SK-N-SH treated with all-trans-retinoic acid at 6 μM for 48 hours (cell line): Measurements from ENCODE around the gene NAP1L3.

Source experiments
- ATAC-seq: fragments of 200-7000 bp; cut with Tn5 transposase; 3 replicates; pipeline ENCODE4 v1.9.1; 2020; ENCODE audit warnings: mild to moderate bottlenecking, moderate library complexity
- ARNTL ChIP-seq: fragments of 450-650 bp; formaldehyde crosslinking; IDR thresholded peaks from 2 replicates; pipeline ENCODE4 v1.5.0; 2020; ENCODE audit warnings: low read depth, mild to moderate bottlenecking, moderate library complexity, borderline replicate concordance
- BACH2 ChIP-seq: fragments of 250-450 bp; sonication (Bioruptor Pico); IDR thresholded peaks from 2 replicates; pipeline ENCODE4 v1.9.0; 2021; ENCODE audit warnings: mild to moderate bottlenecking, borderline replicate concordance
- CSDC2 ChIP-seq: fragments of 250-450 bp; sonication (Bioruptor Pico); IDR thresholded peaks from 2 replicates; pipeline ENCODE4 v1.5.0; 2020; ENCODE audit warnings: mild to moderate bottlenecking, moderate library complexity
- ESRRG ChIP-seq: fragments of 250-450 bp; sonication (Bioruptor Pico); IDR thresholded peaks from 2 replicates; pipeline ENCODE4 v1.6.1; 2021; ENCODE audit warnings: mild to moderate bottlenecking
- GLIS3 ChIP-seq: fragments of 250-450 bp; sonication (Bioruptor Pico); IDR thresholded peaks from 2 replicates; pipeline ENCODE4 v1.5.0; 2020; ENCODE audit warnings: mild to moderate bottlenecking, moderate library complexity
- ISL1 ChIP-seq: fragments of 250-450 bp; sonication (Bioruptor Pico); IDR thresholded peaks from 2 replicates; pipeline ENCODE4 v2.1.2; 2022; ENCODE audit warnings: mild to moderate bottlenecking, moderate library complexity
- OSR1 ChIP-seq: fragments of 250-450 bp; sonication (Bioruptor Pico); IDR thresholded peaks from 2 replicates; pipeline ENCODE4 v1.8.0; 2022; ENCODE audit warnings: moderate library complexity, mild to moderate bottlenecking, inconsistent platforms
- PPARA ChIP-seq: fragments of 250-450 bp; sonication (Bioruptor Pico); IDR thresholded peaks from 2 replicates; pipeline ENCODE4 v1.5.0; 2020; ENCODE audit warnings: mild to moderate bottlenecking, borderline replicate concordance
- RARB ChIP-seq: fragments of 250-450 bp; sonication (Bioruptor Pico); IDR thresholded peaks from 2 replicates; pipeline ENCODE4 v1.8.0; 2021; ENCODE audit warnings: mild to moderate bottlenecking, moderate library complexity
- SNAI2 ChIP-seq: fragments of 250-450 bp; sonication (Bioruptor Pico); IDR thresholded peaks from 2 replicates; pipeline ENCODE4 v1.5.0; 2020; ENCODE audit warnings: mild to moderate bottlenecking, moderate library complexity
- TCF4 ChIP-seq: fragments of 250-450 bp; sonication (Bioruptor Pico); IDR thresholded peaks from 2 replicates; pipeline ENCODE4 v1.8.0; 2021; ENCODE audit warnings: mild to moderate bottlenecking, moderate library complexity, borderline replicate concordance
- TOX ChIP-seq: fragments of 250-450 bp; sonication (Bioruptor Pico); IDR thresholded peaks from 2 replicates; pipeline ENCODE4 v1.8.0; 2021; ENCODE audit warnings: mild to moderate bottlenecking, moderate library complexity, borderline replicate concordance
- ZC3H10 ChIP-seq: fragments of 250-450 bp; sonication (Bioruptor Pico); IDR thresholded peaks from 2 replicates; pipeline ENCODE4 v1.5.1; 2021; ENCODE audit warnings: mild to moderate bottlenecking, moderate library complexity
- ZFP3 ChIP-seq: fragments of 250-450 bp; sonication (Bioruptor Pico); IDR thresholded peaks from 2 replicates; pipeline ENCODE4 v1.5.0; 2020; ENCODE audit warnings: mild to moderate bottlenecking, moderate library complexity
- ZFP30 ChIP-seq: fragments of 450-650 bp; formaldehyde crosslinking; IDR thresholded peaks from 2 replicates; pipeline ENCODE4 v1.5.0; 2022; ENCODE audit warnings: mild to moderate bottlenecking, moderate library complexity
- ZNF565 ChIP-seq: fragments of 450-650 bp; formaldehyde crosslinking; conservative IDR thresholded peaks from 2 replicates; pipeline ENCODE4 v1.5.0; 2020; ENCODE audit warnings: low read depth, mild to moderate bottlenecking, moderate library complexity
- ZNF70 ChIP-seq: fragments of 450-650 bp; formaldehyde crosslinking; IDR thresholded peaks from 2 replicates; pipeline ENCODE4 v1.5.0; 2020; ENCODE audit warnings: mild to moderate bottlenecking, moderate library complexity
- ZNF8 ChIP-seq: fragments of 450-650 bp; formaldehyde crosslinking; IDR thresholded peaks from 2 replicates; pipeline ENCODE4 v1.5.0; 2020; ENCODE audit warnings: mild to moderate bottlenecking, moderate library complexity
- TF ChIP-seq, protein P1 (sequence below): fragments of 250-450 bp; sonication (Bioruptor Pico); IDR thresholded peaks from 2 replicates; pipeline ENCODE4 v1.8.0; 2021; ENCODE audit warnings: low read depth, mild to moderate bottlenecking, moderate library complexity, borderline replicate concordance
- TF ChIP-seq, protein P2 (sequence below): fragments of 250-450 bp; sonication (Bioruptor Pico); IDR thresholded peaks from 2 replicates; pipeline ENCODE4 v1.5.0; 2020; ENCODE audit warnings: mild to moderate bottlenecking, moderate library complexity
- TF ChIP-seq, protein P3 (sequence below): fragments of 250-450 bp; sonication (Bioruptor Pico); IDR thresholded peaks from 2 replicates; pipeline ENCODE4 v1.8.0; 2020; ENCODE audit warnings: mild to moderate bottlenecking, moderate library complexity, borderline replicate concordance

Gene NAP1L3, protein sequence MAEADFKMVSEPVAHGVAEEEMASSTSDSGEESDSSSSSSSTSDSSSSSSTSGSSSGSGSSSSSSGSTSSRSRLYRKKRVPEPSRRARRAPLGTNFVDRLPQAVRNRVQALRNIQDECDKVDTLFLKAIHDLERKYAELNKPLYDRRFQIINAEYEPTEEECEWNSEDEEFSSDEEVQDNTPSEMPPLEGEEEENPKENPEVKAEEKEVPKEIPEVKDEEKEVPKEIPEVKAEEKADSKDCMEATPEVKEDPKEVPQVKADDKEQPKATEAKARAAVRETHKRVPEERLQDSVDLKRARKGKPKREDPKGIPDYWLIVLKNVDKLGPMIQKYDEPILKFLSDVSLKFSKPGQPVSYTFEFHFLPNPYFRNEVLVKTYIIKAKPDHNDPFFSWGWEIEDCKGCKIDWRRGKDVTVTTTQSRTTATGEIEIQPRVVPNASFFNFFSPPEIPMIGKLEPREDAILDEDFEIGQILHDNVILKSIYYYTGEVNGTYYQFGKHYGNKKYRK

DNA sequence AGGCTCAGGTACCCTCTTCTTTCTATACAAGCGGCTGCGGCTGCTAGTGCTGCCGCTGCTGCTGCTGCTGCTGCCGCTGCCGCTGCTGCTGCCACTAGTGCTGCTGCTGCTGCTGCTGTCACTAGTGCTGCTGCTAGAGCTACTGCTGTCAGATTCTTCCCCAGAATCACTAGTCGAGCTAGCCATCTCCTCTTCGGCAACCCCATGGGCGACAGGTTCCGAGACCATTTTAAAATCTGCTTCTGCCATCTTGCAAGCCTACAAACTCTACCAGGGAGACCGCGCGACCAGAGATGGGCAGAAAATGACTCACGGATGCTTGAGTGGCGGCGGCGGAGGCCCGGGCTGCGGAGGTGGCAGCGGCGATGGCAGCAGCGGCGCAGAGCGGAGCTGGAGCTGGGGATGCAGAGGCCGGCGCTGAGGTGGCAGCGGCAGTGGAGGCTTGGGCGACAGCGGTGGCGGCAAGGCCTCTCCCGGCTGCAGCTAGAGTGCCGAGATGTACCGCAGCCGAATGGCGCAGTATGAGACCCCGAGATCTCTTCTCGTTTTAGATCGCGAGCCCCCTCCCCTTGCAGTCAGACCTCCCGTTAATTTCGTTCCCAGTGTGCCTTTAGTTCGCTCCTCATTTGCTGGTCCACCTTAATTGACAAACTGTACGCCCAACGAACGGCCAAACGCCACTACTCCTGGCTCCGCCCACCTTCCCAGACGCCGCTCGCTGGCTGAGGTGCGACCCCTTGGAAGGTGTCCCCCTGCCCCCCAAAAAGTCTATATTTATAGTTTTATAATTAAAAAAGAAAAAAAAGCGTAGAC is at the start of gene NAP1L3:
NAP1L3 (minus strand) TSS at position 523 of the 813 bp plus-strand sequence; CDS start at position 249, 274 bp downstream.
- TF ChIP-seq ZFP30 (CRISPR knock-in tag) = no peak
- peak; percentile 96 for ATAC-seq

DNA sequence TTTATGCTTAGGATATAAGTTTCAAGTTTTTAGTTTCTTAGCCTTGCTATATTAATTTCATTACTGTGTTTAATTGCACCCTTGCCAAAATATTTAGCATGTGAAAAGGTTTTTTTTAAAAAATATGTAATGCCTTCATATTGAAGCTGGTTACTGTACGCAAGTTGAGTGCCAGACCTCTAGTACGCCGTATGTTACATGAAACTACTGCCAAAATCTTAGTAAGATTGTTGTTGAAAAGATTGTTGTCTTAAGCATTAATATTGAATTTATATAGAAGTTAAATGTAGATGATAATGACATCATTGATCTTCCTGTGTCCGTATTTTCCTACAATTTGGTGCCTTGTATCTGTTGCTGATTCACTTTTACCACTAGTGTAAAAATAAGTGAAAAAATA is 37.7 kb upstream of the NAP1L3 start:
- no peak for ATAC-seq
- TF ChIP-seq GLIS3 (CRISPR knock-in tag) = no peak
- TF ChIP-seq, protein P1, sequence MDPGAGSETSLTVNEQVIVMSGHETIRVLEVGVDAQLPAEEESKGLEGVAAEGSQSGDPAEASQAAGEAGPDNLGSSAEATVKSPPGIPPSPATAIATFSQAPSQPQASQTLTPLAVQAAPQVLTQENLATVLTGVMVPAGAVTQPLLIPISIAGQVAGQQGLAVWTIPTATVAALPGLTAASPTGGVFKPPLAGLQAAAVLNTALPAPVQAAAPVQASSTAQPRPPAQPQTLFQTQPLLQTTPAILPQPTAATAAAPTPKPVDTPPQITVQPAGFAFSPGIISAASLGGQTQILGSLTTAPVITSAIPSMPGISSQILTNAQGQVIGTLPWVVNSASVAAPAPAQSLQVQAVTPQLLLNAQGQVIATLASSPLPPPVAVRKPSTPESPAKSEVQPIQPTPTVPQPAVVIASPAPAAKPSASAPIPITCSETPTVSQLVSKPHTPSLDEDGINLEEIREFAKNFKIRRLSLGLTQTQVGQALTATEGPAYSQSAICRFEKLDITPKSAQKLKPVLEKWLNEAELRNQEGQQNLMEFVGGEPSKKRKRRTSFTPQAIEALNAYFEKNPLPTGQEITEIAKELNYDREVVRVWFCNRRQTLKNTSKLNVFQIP (CRISPR knock-in tag) = no peak
- TF ChIP-seq ZNF70 (CRISPR knock-in tag) = no peak
- no peak for TF ChIP-seq ZNF565 (CRISPR knock-in tag)
- TF ChIP-seq OSR1 (CRISPR knock-in tag) = no peak
- TF ChIP-seq PPARA = no peak
- no peak for TF ChIP-seq SNAI2 (CRISPR knock-in tag)
- no peak for TF ChIP-seq ARNTL (CRISPR knock-in tag)
- no peak for TF ChIP-seq BACH2
- TF ChIP-seq, protein P2, sequence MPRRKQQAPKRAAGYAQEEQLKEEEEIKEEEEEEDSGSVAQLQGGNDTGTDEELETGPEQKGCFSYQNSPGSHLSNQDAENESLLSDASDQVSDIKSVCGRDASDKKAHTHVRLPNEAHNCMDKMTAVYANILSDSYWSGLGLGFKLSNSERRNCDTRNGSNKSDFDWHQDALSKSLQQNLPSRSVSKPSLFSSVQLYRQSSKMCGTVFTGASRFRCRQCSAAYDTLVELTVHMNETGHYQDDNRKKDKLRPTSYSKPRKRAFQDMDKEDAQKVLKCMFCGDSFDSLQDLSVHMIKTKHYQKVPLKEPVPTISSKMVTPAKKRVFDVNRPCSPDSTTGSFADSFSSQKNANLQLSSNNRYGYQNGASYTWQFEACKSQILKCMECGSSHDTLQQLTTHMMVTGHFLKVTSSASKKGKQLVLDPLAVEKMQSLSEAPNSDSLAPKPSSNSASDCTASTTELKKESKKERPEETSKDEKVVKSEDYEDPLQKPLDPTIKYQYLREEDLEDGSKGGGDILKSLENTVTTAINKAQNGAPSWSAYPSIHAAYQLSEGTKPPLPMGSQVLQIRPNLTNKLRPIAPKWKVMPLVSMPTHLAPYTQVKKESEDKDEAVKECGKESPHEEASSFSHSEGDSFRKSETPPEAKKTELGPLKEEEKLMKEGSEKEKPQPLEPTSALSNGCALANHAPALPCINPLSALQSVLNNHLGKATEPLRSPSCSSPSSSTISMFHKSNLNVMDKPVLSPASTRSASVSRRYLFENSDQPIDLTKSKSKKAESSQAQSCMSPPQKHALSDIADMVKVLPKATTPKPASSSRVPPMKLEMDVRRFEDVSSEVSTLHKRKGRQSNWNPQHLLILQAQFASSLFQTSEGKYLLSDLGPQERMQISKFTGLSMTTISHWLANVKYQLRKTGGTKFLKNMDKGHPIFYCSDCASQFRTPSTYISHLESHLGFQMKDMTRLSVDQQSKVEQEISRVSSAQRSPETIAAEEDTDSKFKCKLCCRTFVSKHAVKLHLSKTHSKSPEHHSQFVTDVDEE (CRISPR knock-in tag) = no peak
- TF ChIP-seq ISL1 = no peak
- no peak for TF ChIP-seq ZFP3 (CRISPR knock-in tag)
- no peak for TF ChIP-seq ESRRG
- TF ChIP-seq ZFP30 (CRISPR knock-in tag) = no peak

DNA sequence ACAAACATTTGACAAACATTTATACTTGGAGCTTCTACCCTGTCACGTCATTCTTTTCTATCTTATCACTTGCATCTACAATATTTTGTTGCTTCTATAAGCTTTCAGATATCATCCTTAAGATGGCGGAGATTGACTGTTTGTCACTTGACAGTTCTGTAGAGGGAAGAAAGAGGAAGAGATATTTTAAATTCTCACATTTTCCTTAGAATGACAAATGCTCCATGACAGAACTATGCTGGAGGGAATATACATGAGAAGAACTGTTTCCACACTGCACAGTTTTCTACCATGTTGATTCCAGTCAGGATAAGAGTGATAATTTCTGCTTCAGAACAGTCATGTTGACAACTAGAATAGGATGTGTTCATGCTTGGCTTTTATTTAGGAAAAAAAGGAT is 30.3 kb upstream of the NAP1L3 start:
- ATAC-seq = no peak
- TF ChIP-seq, protein P1 (CRISPR knock-in tag) = no peak
- TF ChIP-seq ZC3H10 (CRISPR knock-in tag) = no peak
- no peak for TF ChIP-seq SNAI2 (CRISPR knock-in tag)
- no peak for TF ChIP-seq ZNF8 (CRISPR knock-in tag)

DNA sequence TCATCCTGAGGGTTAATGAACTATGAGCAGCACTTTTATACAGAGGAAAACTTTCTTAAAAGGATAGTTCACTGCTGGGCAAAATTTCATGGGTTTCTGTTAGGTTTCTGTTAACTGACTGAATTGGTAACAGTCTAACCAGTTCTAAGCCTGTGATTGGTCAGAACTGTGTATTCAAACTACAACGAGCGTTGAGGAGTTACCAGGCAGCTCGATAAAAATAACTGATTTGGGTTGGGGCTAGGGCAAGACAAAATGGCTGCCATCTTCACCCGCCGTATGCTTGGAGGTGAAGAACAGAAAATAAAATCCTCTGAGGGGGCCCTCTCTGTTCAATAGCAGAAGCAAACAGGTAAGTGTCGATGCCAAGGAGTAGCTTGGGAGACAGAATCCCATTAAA is 22.6 kb upstream of the NAP1L3 start:
- no peak for ATAC-seq
- TF ChIP-seq ARNTL (CRISPR knock-in tag) (no peak), RARB (no peak), BACH2 (no peak), ISL1 (no peak), ZFP3 (CRISPR knock-in tag) (no peak), TCF4 (CRISPR knock-in tag) (no peak), ZNF8 (CRISPR knock-in tag) (no peak), CSDC2 (CRISPR knock-in tag) (no peak), TOX (CRISPR knock-in tag) (no peak), ZNF565 (CRISPR knock-in tag) (no peak), PPARA (no peak)
- TF ChIP-seq, protein P1 (CRISPR knock-in tag) = no peak
- TF ChIP-seq, protein P2 (CRISPR knock-in tag) = no peak
- TF ChIP-seq, protein P3, sequence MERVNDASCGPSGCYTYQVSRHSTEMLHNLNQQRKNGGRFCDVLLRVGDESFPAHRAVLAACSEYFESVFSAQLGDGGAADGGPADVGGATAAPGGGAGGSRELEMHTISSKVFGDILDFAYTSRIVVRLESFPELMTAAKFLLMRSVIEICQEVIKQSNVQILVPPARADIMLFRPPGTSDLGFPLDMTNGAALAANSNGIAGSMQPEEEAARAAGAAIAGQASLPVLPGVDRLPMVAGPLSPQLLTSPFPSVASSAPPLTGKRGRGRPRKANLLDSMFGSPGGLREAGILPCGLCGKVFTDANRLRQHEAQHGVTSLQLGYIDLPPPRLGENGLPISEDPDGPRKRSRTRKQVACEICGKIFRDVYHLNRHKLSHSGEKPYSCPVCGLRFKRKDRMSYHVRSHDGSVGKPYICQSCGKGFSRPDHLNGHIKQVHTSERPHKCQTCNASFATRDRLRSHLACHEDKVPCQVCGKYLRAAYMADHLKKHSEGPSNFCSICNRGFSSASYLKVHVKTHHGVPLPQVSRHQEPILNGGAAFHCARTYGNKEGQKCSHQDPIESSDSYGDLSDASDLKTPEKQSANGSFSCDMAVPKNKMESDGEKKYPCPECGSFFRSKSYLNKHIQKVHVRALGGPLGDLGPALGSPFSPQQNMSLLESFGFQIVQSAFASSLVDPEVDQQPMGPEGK = no peak
